GM19452 (cell line): ENCODE measurements around the gene FFAR4.

Source experiments
- ATAC-seq: cut with Tn5 transposase; IDR thresholded peaks from one replicate; pipeline ENCODE4 v1.9.1; 2021; ENCODE audit not compliant: unreplicated experiment

The FFAR4 gene

GRCh38 chr10:93570383-93570782 is 3.9 kb downstream of the FFAR4 start:
- no peak for ATAC-seq

- no peak for ATAC-seq
These were observed 6.1 kb downstream of the FFAR4 start for GRCh38 chr10:93572606-93573005.

GRCh38 chr10:93573051-93573909 is 6.8 kb downstream of the FFAR4 start:
- ATAC-seq: no peak

GRCh38 chr10:93573924-93574323 is 7.5 kb downstream of the FFAR4 start:
- ATAC-seq: no peak

GRCh38 chr10:93576888-93577287 is 10.4 kb downstream of the FFAR4 start:
- ATAC-seq: no peak

GRCh38 chr10:93577565-93577964 is 11.1 kb downstream of the FFAR4 start:
- no peak for ATAC-seq

GRCh38 chr10:93579089-93579488 is 12.6 kb downstream of the FFAR4 start:
- no peak for ATAC-seq

GRCh38 chr10:93579985-93580711 is 13.7 kb downstream of the FFAR4 start:
- ATAC-seq: no peak

- no peak for ATAC-seq
These were observed 14.4 kb downstream of the FFAR4 start for GRCh38 chr10:93580828-93581227.

GRCh38 chr10:93584445-93584844 is 18.0 kb downstream of the FFAR4 start:
- ATAC-seq: no peak

- no peak for ATAC-seq
These were observed 23.4 kb downstream of the FFAR4 start for GRCh38 chr10:93589648-93590562.

- ATAC-seq: no peak
These were observed 24.2 kb downstream of the FFAR4 start for GRCh38 chr10:93590638-93591037.

GRCh38 chr10:93591065-93591808 is 24.8 kb downstream of the FFAR4 start:
- no peak for ATAC-seq

GRCh38 chr10:93593254-93593653 is 26.8 kb downstream of the FFAR4 start:
- ATAC-seq: no peak

- ATAC-seq: no peak
These were observed 27.3 kb downstream of the FFAR4 start for GRCh38 chr10:93593749-93594148.

GRCh38 chr10:93594518-93594917 is 28.1 kb downstream of the FFAR4 start:
- ATAC-seq: no peak

- no peak for ATAC-seq
These were observed 29.1 kb downstream of the FFAR4 start for GRCh38 chr10:93595378-93596161.

GRCh38 chr10:93596539-93596938 is 30.1 kb downstream of the FFAR4 start:
- no peak for ATAC-seq

- ATAC-seq: no peak
These were observed 30.7 kb downstream of the FFAR4 start for GRCh38 chr10:93597075-93597599.
